ENCODE results near the gene AQR. TPM values are rescaled to one million over a fixed set of nuclear protein-coding genes. Genes with fewer than 3 reads are reported as not detected.
"Not testable (repeated sequence)": the region's sequence is repeated elsewhere in the genome, so short reads cannot be mapped to it uniquely, and the experiment has no call there.

AQR gene
- total RNA-seq, 1 donor: 38.4 TPM

DNA sequence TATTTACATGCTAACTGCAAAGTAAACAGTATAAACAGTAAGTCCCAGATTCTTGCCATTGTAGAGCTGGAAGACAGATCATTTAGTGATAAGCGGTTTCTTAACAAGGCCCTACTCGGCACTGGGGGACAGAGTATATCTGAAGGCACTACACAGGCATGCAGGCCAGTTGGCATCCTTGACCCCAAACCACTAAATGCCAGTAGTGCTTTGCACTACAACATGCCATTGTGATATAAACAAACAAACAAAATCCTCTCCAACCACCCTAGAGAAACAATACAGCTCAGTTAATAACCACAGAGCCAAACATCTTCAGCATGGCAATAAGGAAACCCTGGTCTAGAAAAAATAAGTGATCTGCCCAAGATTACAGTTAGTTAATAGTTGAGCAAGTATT lies 5.3 kb downstream of the AQR start:
- DNase-seq (ENCODE audit: low read depth): no peak
- TF ChIP-seq, protein P1, sequence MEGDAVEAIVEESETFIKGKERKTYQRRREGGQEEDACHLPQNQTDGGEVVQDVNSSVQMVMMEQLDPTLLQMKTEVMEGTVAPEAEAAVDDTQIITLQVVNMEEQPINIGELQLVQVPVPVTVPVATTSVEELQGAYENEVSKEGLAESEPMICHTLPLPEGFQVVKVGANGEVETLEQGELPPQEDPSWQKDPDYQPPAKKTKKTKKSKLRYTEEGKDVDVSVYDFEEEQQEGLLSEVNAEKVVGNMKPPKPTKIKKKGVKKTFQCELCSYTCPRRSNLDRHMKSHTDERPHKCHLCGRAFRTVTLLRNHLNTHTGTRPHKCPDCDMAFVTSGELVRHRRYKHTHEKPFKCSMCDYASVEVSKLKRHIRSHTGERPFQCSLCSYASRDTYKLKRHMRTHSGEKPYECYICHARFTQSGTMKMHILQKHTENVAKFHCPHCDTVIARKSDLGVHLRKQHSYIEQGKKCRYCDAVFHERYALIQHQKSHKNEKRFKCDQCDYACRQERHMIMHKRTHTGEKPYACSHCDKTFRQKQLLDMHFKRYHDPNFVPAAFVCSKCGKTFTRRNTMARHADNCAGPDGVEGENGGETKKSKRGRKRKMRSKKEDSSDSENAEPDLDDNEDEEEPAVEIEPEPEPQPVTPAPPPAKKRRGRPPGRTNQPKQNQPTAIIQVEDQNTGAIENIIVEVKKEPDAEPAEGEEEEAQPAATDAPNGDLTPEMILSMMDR (IDR thresholded peaks at IDR 0.05; ENCODE audit: insufficient read depth, low read depth, low read length): no peak
- H3K4me3 ChIP-seq (ENCODE audit: low read depth, low read length): no peak overlapping the region

DNA sequence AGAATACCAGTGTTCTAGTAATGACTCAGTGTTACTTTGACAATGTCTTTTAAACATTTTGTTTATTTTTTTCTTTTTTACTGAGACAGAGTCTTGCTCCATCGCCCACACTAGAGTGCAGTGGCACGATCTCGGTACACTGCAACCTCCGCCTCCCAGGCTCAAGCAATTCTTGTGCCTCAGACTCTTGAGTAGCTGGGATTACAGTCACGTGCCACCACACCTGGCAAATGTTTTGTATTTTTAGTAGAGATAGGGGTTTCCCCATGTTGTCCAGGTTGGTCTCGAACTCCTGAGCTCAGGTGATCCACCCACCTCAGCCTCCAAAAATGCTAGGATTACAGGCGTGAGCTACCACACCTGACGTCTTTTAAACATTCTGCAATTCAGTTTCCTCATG lies 15.7 kb downstream of the AQR start:
- H3K4me3 ChIP-seq (ENCODE audit: low read depth, low read length): no peak overlapping the region
- TF ChIP-seq, protein P1 (IDR thresholded peaks at IDR 0.05; ENCODE audit: insufficient read depth, low read depth, low read length): no peak
- no peak for DNase-seq (ENCODE audit: low read depth)

DNA sequence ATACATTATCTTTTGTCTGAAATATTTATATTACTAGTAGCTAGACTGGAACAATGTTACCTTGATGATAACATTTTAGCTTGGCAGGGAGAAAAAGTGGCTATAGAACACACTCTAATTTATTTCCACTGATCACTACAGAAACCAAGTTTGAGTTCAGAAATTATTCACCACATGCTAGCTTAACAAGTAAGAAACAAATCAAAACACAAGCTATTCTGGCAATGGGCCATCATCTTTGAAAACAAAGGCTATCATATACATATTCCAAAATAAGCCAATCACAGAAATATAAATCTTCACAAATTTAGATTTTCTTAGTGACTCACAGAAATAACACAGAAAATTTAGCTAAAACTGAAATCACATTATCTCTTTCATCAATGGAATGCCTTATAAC lies 17.1 kb downstream of the AQR start:
- DNase-seq (ENCODE audit: low read depth): no peak
- TF ChIP-seq, protein P1 (IDR thresholded peaks at IDR 0.05; ENCODE audit: insufficient read depth, low read depth, low read length): no peak

DNA sequence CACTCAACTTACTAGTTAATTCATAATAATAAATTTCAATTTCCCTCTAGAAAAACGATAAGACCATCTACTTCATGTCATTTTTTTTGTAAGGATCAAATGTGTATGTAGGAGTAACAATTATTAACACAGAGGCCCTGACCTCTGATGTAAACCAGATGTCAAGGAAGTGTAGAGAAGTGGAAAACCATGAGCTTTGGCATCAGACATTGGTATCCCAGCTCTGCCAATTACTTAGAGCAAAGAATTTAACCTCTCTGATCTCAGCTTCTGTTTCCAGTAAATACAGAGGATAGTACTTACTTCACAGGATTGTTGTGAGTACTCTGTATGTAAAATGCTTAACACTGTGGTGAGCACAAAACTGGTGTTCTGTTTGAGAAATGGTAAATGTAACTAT lies 17.5 kb downstream of the AQR start:
- TF ChIP-seq, protein P1 (IDR thresholded peaks at IDR 0.05; ENCODE audit: insufficient read depth, low read depth, low read length): no peak
- no peak overlapping the region for H3K4me3 ChIP-seq (ENCODE audit: low read depth, low read length)
- DNase-seq (ENCODE audit: low read depth): peak; percentile 37

More for the DNA sequence above, 17.1 kb downstream of the AQR start:
- no peak overlapping the region for H3K4me3 ChIP-seq (ENCODE audit: low read depth, low read length)

DNA sequence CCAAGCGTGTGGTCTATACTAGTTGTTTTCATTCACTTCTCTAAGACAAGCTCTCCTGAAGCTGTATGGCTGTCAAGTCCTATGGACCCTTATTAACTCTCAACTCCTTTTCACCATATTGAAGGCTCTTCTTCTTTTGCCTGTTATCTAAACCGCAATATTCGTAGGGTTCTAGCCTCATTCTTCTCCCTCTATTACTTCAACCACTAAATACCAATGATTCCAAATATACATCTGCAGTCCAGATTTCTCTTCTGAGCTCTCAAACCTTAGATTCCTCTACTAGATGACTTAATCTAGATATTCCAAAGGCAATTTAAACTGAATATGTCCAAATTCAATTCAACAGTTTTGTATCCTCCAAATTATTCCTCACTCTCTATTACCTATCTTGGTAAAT lies 24.6 kb downstream of the AQR start:
- H3K4me3 ChIP-seq (ENCODE audit: low read depth, low read length): no peak overlapping the region
- TF ChIP-seq, protein P1 (IDR thresholded peaks at IDR 0.05; ENCODE audit: insufficient read depth, low read depth, low read length): no peak
- DNase-seq (ENCODE audit: low read depth): no peak

DNA sequence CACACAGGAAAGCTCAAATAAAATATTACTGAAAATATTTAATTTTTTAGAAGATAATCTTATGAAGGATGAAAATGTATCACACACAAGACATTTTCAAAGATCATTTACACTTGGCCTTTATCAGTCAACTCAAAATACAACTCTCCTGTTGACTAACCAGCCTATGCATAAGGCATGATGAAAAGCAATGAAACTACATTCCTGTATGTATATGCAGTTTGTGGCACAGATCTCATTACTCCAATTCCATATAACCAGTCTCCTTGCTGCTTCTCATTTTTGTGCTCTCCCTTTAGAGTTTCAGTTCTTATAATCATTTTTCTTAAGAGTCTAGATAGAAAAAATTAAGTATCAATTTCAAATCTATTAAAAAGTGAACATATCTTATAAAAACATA lies 25.8 kb downstream of the AQR start:
- DNase-seq (ENCODE audit: low read depth): no peak

DNA sequence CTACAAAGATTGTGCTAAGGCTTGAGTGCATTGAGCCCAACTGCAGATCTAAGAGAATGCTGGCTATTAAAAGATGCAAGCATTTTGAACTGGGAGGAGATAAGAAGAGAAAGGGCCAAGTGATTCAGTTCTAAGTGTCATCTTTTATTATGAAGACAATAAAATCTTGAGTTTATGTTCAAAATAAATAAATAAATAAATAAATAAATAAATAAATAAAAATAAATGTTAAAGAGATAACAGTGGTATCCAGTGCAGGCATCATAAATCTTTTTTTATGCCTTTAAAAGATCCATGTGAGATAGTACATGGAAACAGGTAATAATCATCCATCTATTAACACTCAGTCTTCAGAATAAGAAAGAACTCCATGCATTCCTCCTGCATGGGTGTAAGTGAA lies 26.3 kb downstream of the AQR start:
- DNase-seq (ENCODE audit: low read depth); H3K4me3 ChIP-seq (ENCODE audit: low read depth, low read length): not testable (repeated sequence)

More for the DNA sequence above, 25.8 kb downstream of the AQR start:
- no peak overlapping the region for H3K4me3 ChIP-seq (ENCODE audit: low read depth, low read length)
- TF ChIP-seq, protein P1 (IDR thresholded peaks at IDR 0.05; ENCODE audit: insufficient read depth, low read depth, low read length): no peak

Measured in fibroblast of villous mesenchyme (primary cell).